Epithelial cell of proximal tubule (primary cell): ENCODE data around the gene MYL1. TPM values are rescaled to one million over a fixed set of nuclear protein-coding genes. Genes with fewer than 3 reads are reported as not detected.
A peak's percentile ranks its signal among the peaks of the same experiment; 100 is the strongest.

Source experiments
- DNase-seq: peaks from one replicate; pipeline ENCODE4 v3.0.0-alpha.2; 2011; ENCODE audit warnings: low read depth
- H3K4me3 ChIP-seq: 2 replicates; pipeline ENCODE4 v1.5.1; 2011; ENCODE audit warnings: low read depth, mild to moderate bottlenecking, low read length
- total RNA-seq: library from RNA; depleted of rRNA; stranded (reverse); fragments of >200 nt; gene quantifications from 2 replicates; pipeline ENCODE4 v1.2.3, GENCODE V29; 2015
- TF ChIP-seq, protein P1 (sequence below): conservative IDR thresholded peaks from 2 replicates; pipeline ENCODE4 v1.5.1; 2012; ENCODE audit warnings: low read depth, mild to moderate bottlenecking, low read length

Gene MYL1
- total RNA-seq: not detected in 2 replicates

DNA sequence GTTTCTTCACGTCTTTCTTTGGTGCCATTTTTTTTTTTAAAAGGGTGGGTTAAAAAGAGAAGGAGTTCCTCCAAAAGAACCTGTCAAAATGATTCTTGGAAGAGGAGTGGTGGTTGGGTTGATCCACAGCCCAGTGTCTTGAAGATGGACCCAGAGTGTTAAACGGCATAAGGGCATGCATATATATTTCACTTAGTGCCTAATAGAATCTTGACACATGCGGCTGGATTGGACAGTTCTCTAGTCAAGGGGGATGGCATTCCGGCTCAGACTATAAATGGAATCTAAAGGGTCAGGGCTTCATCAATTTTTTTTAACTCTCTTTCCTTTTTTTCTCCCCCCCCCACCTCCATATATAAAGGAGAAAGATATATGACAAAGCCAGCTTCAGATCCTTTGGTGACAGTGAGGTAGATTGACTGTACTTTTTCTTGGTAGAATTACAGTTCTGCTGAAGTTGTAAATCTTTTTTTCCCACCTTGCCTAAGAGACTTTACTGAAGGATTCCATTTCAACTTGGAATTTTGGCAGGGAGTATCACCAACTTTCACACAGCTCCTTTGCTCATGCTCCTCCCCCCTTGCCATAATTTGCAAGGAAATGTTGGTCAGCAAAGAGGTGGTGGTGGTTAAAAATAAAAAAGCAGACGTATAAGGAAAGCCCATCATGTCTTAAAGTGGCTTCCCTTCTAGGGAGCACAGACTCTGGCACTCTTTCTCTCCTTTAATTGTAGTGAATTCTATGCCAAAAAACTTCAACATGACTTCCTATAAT, at the start of gene MYL1:
Gene MYL1 (minus strand): TSS at position 160 of the 774 bp plus-strand sequence. CDS start 132 bp downstream, at position 28.
- no peak for DNase-seq
- H3K4me3 ChIP-seq: no peak within 1 kb of the TSS
- TF ChIP-seq, protein P1, sequence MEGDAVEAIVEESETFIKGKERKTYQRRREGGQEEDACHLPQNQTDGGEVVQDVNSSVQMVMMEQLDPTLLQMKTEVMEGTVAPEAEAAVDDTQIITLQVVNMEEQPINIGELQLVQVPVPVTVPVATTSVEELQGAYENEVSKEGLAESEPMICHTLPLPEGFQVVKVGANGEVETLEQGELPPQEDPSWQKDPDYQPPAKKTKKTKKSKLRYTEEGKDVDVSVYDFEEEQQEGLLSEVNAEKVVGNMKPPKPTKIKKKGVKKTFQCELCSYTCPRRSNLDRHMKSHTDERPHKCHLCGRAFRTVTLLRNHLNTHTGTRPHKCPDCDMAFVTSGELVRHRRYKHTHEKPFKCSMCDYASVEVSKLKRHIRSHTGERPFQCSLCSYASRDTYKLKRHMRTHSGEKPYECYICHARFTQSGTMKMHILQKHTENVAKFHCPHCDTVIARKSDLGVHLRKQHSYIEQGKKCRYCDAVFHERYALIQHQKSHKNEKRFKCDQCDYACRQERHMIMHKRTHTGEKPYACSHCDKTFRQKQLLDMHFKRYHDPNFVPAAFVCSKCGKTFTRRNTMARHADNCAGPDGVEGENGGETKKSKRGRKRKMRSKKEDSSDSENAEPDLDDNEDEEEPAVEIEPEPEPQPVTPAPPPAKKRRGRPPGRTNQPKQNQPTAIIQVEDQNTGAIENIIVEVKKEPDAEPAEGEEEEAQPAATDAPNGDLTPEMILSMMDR: no peak

DNA sequence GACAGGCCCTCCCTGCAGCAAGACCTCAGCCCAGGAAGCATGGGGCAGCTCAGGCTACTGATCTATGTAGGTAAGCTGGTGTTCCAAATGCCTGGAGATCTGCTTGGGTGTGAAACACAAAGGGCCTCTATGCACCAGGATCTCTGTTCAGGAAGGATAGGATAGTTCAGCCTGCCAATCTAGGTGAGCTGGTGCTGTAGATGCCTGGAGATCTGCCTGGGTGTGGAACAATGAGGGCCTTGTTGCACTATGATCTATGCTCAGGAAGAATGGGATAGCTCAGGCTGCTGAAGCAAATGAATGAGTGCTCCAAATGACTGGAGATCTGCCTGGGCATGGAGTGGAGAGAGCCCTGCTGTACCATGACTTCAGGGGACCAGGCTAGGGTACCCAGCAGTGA, 48.9 kb upstream of the MYL1 start:
- no peak overlapping the region for H3K4me3 ChIP-seq
- TF ChIP-seq, protein P1: no peak
- no peak for DNase-seq

DNA sequence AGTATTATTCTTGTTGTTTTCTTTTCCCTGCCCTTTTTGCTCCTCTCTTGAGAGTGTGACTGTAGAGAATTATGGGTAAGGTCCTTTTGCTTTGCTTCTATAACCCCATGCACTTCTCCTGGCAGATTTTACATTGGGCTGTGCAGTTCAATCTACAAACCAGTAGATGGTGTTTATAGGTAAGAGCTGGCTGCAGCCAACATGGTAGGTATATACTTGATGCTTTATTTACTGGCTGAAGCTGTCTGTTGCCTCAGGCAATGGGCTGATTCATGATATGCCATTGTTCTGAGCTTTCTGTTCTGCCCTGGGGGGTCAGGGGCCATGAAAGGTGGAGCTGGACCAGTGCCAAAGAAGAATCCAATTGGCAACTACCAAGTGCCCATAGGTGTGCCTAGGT, 48.3 kb upstream of the MYL1 start:
- TF ChIP-seq, protein P1: peak; percentile 46
- DNase-seq: no peak
- H3K4me3 ChIP-seq: no peak overlapping the region

DNA sequence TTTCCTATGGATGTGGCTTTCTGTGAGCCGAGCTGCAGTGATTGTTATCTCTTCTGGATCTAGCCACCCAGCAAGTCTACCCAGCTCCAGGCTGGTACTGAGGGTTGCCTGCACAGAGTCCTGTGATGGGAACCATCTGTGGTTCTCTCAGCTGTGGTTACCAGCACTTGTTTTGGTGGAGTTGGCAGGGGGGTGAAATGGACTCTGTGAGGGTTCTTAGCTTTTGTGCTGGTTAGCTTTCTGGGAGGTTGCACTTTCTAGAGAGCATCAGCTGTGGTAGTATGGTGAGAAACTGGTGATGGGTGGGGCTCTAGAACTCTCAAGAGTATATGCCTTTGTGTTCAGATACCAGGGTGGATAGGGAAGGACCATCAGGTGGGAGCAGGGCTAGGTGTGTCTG, 45.4 kb upstream of the MYL1 start:
- TF ChIP-seq, protein P1: no peak
- DNase-seq: no peak
- H3K4me3 ChIP-seq: no peak overlapping the region

- TF ChIP-seq, protein P1: no peak
- no peak overlapping the region for H3K4me3 ChIP-seq
- no peak for DNase-seq
Measured at GRCh38 chr2:210356944-210357343, 42.0 kb upstream of the MYL1 start.

GRCh38 chr2:210337159-210337558, 22.2 kb upstream of the MYL1 start:
- no peak for DNase-seq
- TF ChIP-seq, protein P1: no peak
- H3K4me3 ChIP-seq: no peak overlapping the region

DNA sequence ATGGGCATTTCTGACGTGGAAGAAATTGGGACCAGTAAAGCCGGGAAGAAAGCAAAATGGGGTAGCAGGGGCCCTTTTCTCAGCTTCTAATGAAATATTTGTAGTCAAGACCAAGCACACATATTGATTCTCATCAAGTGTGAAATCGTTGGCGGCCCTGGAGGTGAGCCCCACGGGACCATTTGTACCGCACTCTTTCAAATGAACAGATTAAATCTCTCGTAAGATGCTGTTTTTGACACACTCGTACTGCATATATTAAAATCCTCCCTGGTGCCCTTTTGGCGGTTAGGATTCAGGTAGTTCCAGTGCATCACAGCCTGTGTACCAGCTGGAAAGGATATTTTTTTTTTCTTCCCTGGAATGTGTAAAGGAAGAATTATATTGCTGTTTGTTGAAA, 9.9 kb upstream of the MYL1 start:
- DNase-seq: no peak
- TF ChIP-seq, protein P1: no peak
- no peak overlapping the region for H3K4me3 ChIP-seq
